Fibroblast of the aortic adventitia (primary cell): ENCODE data around the gene HPX. TPM values are rescaled to one million over a fixed set of nuclear protein-coding genes. Genes with fewer than 3 reads are reported as not detected.

Experiments used
- DNase-seq: peaks from one replicate; pipeline ENCODE4 v3.0.0-alpha.2; 2010; ENCODE audit warnings: low read depth
- H3K4me3 ChIP-seq: 2 replicates; pipeline ENCODE4 v1.5.1; 2011; ENCODE audit warnings: low read depth, mild to moderate bottlenecking, control low read depth, low read length, moderate library complexity
- CTCF ChIP-seq: IDR thresholded peaks from 2 replicates; pipeline ENCODE4 v1.5.1; 2011; ENCODE audit warnings: mild to moderate bottlenecking, low read length, control low read depth, inconsistent platforms; ENCODE audit not compliant: insufficient read depth
- total RNA-seq: library from RNA; depleted of rRNA; stranded (reverse); fragments of >200 nt; gene quantifications from 2 replicates; pipeline ENCODE4 v1.2.3, GENCODE V29; 2012; ENCODE audit warnings: low replicate concordance

HPX gene
- total RNA-seq, 1 donor = 1.2 TPM

DNA sequence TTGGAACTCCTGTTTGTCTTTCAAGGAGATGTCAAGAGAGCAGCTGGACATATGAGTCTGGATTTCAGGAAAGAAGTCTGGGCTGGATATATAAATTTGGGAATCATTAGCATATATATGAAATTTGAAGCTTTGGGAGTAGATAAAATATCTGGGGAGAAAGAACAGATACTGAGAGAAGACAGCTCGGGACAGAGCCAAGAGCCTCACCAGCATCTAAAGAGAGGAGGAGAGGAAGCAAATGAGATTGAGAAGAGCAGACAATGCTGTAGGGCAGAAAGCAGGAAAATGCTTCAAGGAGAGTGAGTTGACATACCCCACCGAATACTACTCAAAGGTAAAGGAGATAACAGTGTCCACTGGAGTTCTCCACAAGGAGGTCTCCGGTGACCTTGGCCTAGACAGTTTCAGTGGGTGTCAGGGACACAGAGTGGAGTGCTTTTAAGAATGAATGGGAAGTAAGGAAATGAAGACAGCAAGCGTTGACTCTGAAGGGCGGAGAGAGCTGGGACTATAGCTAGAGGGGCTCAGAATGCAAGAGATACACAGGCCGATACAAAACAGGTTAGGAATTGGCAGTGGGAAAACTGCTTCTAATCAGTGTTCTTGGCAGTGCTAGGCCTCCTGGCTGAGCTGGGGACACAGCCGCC, 22.8 kb downstream of the HPX start:
- TF ChIP-seq CTCF = no peak
- H3K4me3 ChIP-seq = peak overlapping the region; percentile 80
- peak; percentile 22 for DNase-seq

GRCh38 chr11:6415797-6416196, 25.0 kb downstream of the HPX start:
- no peak for DNase-seq
- no peak overlapping the region for H3K4me3 ChIP-seq
- TF ChIP-seq CTCF = no peak

- no peak overlapping the region for H3K4me3 ChIP-seq
- DNase-seq = no peak
- no peak for TF ChIP-seq CTCF
Measured at GRCh38 chr11:6414874-6415328, 25.9 kb downstream of the HPX start.

DNA sequence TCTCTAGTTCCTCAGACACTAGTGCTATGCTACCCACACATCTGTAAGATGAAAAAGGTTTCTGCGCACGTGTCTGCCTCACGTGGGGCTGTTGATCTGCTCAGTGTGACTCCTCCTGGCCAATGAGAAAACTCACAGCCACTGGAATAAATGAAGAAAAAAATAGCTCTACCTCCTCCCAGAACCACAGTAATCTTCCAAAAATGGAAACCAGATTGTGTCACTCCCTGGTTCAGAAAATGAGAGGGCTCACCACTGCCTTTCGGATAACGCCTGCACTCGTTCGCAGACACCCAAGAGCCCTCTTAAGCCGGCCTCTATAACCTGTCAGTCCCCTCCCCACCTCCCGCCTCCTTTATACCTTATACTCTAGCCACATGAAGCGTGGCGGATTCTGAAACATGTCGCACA, 27.0 kb downstream of the HPX start:
- no peak overlapping the region for H3K4me3 ChIP-seq
- no peak for DNase-seq
- no peak for TF ChIP-seq CTCF

DNA sequence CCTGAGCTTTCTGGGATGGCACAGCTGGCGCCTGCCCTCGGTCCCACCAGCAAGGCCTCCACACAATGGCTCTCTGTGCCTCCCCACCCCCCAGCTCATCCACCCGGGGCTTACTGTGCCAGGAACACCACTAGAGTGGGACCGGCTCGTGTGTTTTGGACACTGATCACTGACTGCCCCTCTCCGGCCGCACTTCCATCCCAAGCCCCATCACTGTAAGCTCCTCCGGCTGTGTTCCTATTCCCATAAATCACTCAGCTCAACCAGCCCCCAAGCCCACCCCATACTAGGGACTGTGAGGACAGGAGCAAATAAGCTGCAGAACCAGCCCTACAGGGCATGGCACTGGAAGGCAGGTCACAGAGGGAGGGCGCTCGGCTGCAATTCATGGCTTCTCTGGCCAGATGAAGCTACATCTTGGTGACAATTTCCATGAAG, 29.2 kb downstream of the HPX start:
- no peak for TF ChIP-seq CTCF
- no peak for DNase-seq
- H3K4me3 ChIP-seq = no peak overlapping the region

- H3K4me3 ChIP-seq = no peak overlapping the region
- DNase-seq = no peak
- TF ChIP-seq CTCF = no peak
Measured at GRCh38 chr11:6410695-6411430, 29.9 kb downstream of the HPX start.
